ENCODE results near the gene ANKRD62. TPM values are rescaled to one million over a fixed set of nuclear protein-coding genes. Genes with fewer than 3 reads are reported as not detected.

The ANKRD62 gene
- total and polyA plus RNA-seq, 9 of the 15 experiments (the other 6 are each of a cell fraction or from before 2014, with no cell fraction given), result 0.16 to 1.1 (median 0.45) TPM; not detected in 1

- no peaks in the 10 kb centered on the region for H3K9me3 ChIP-seq (replicated peaks; ENCODE audit: control insufficient read depth, insufficient read depth, low read depth, low read length)
- FAIRE-seq, result no peak
- no peak overlapping the region for H2AFZ ChIP-seq (ENCODE audit: low read depth, low read length)
- no peak overlapping the region for H3K4me3 ChIP-seq
- H4K20me1 ChIP-seq (replicated peaks; ENCODE audit: control insufficient read depth, insufficient read depth, low read length), result no peaks in the 10 kb centered on the region
- no peaks in the 10 kb centered on the region for H3K9me1 ChIP-seq (ENCODE audit: control insufficient read depth, insufficient read depth, low read length)
- no peak for ATAC-seq
- in situ Hi-C loops (cut with MboI) (no loop called here), intact Hi-C loops (cut with micrococcal nuclease) (no loop called here)
- H3K36me3 ChIP-seq (ENCODE audit: control insufficient read depth, insufficient read depth, low read length), result no peaks in the 10 kb centered on the region
- H3K4me1 ChIP-seq (replicated peaks in 1 of 2; ENCODE audit: control insufficient read depth in 2 of 2, insufficient read depth in 2 of 2, low read length in 2 of 2), result peaks cover 0 to 13% of the 10 kb centered on the region in 2 experiments; a peak in 2 of 5 replicates
- CTCF ChIA-PET (ENCODE audit: low intra/inter-chr PET ratio), result no interaction called here
- H3K79me2 ChIP-seq (ENCODE audit: control insufficient read depth, insufficient read depth, low read length), result no peaks in the 10 kb centered on the region
- H3K4me2 ChIP-seq (ENCODE audit: insufficient read depth, low read length), result no peak overlapping the region
- H3K27me3 ChIP-seq (ENCODE audit: control insufficient read depth in 2 of 2, insufficient read depth in 2 of 2, low read length in 2 of 2), result peaks cover 7 to 14% of the 10 kb centered on the region in 2 experiments; a peak in 3 of 5 replicates
- no peak overlapping the region for H3K9ac ChIP-seq (ENCODE audit: insufficient read depth in 1 of 2, low read depth in 2 of 2, low read length in 2 of 2)
- no peak overlapping the region for H3K27ac ChIP-seq (ENCODE audit: extremely low read depth, low read depth, low read length)
- 0% methylated on average over 1 of the region's 1 CpG for WGBS (ENCODE audit: insufficient coverage, low coverage, missing lambda C conversion rate)
- POLR2A ChIA-PET, result interaction anchor here (0.6 kb wide), 1 partner anchor 19 kb away, joined by 4 read pairs; no protein-coding TSS in a partner anchor
- no peak for DNase-seq (ENCODE audit: extremely low read depth in 1 of 4, low spot score in 3 of 4)
- BruUV-seq (replicated peaks), result no TSS peak
- TF ChIP-seq SNIP1 (IDR thresholded peaks at IDR 0.05; ENCODE audit: low read depth), result no peak
- TF ChIP-seq DEAF1 (CRISPR knock-in tag; IDR thresholded peaks at IDR 0.05), result no peak
- TF ChIP-seq MXI1 (IDR thresholded peaks at IDR 0.05; ENCODE audit: low read depth, low read length), result no peak
- no peak for TF ChIP-seq ZSCAN29 (IDR thresholded peaks at IDR 0.05)
- TF ChIP-seq CLOCK (CRISPR knock-in tag; IDR thresholded peaks at IDR 0.05; ENCODE audit: borderline replicate concordance), result no peak
- no peak for TF ChIP-seq ZNF511 (CRISPR knock-in tag; IDR thresholded peaks at IDR 0.05)
- no peak for TF ChIP-seq SNAPC5 (CRISPR knock-in tag; IDR thresholded peaks at IDR 0.05)
- TF ChIP-seq MAFK (IDR thresholded peaks at IDR 0.05; ENCODE audit: low read length), result no peak
- no peak for TF ChIP-seq ZNF398 (CRISPR knock-in tag; IDR thresholded peaks at IDR 0.05)
- no peak for TF ChIP-seq MBD1 (CRISPR knock-in tag; IDR thresholded peaks at IDR 0.05)
- TF ChIP-seq FOXP1 (CRISPR knock-in tag; IDR thresholded peaks at IDR 0.05), result no peak
- TF ChIP-seq E2F4 (CRISPR knock-in tag; IDR thresholded peaks at IDR 0.05; ENCODE audit: low read depth), result no peak
- TF ChIP-seq NFIC (IDR thresholded peaks at IDR 0.05), result no peak
Measured at GRCh38 chr18:12072996-12073395, 20.6 kb upstream of the ANKRD62 start.

All from K562 (cell line).